Psoas muscle (tissue), 8 donors: Measurements from ENCODE around the gene TECPR1. TPM values are rescaled to one million over a fixed set of nuclear protein-coding genes. Genes with fewer than 3 reads are reported as not detected.
A peak's percentile ranks its signal among the peaks of the same experiment; 100 is the strongest.

ENCODE experiments used
- ATAC-seq, 4 donors: fragments of 200-7000 bp; cut with Tn5 transposase; one replicate each; pipeline ENCODE4 v1.9.1; 2020; ENCODE audit warnings: moderate library complexity in 3 of 4, mild to moderate bottlenecking in 2 of 4
- DNase-seq, 2 donors: peaks; one replicate each; pipeline ENCODE4 v3.0.0-alpha.2; 2020
- H3K27ac ChIP-seq: fragments of 200-600 bp; one replicate; pipeline ENCODE4 v1.8.0; 2022
- H3K27me3 ChIP-seq, 3 donors: fragments of 200-600 bp in 1 of 3; one replicate each; pipeline versions ENCODE4 v1.6.1 to v1.8.0; 2013 to 2022; ENCODE audit warnings: low read length in 2 of 3, mild to moderate bottlenecking in 2 of 3, moderate library complexity in 1 of 3; ENCODE audit not compliant: insufficient read depth in 3 of 3
- H3K36me3 ChIP-seq, 2 donors: fragments of 200-600 bp in 1 of 2; one replicate each; pipeline versions ENCODE4 v1.6.1 to v1.8.0; 2013 to 2022; ENCODE audit warnings: low read depth in 1 of 2, mild to moderate bottlenecking in 1 of 2, moderate library complexity in 1 of 2; ENCODE audit not compliant: insufficient read depth in 1 of 2
- H3K4me1 ChIP-seq: fragments of 200-600 bp; one replicate; pipeline ENCODE4 v1.8.0; 2022
- H3K4me3 ChIP-seq: fragments of 200-600 bp; one replicate; pipeline ENCODE4 v1.8.0; 2022; ENCODE audit warnings: mild to moderate bottlenecking
- H3K9me3 ChIP-seq: fragments of 200-600 bp; one replicate; pipeline ENCODE4 v1.8.0; 2022
- CTCF ChIP-seq: fragments of 200-600 bp; IDR thresholded peaks from one replicate; pipeline ENCODE4 v1.8.0; 2022; ENCODE audit warnings: antibody characterized with exemption
- WGBS, 3 donors: extraction: QIAGEN DNeasy Blood & Tissue Kit; methylation state at CpG; one replicate each; pipeline versions ENCODE4 v1.1.6 to v1.1.7; 2013; 5-methylcytosine and 5-hydroxymethylcytosine counted together
- intact Hi-C, 2 donors: fragments of 100-400 bp; cut with DNase I; formaldehyde crosslinking; loops; one replicate each; pipeline versions ENCODE4 v1.11.0 to v1.14.2; 2022
- long read RNA-seq, 2 donors: library from polyadenylated mRNA; unstranded; transcript quantifications; one replicate each; pipeline ENCODE4 v2.0.0, GENCODE V29; 2021
- polyA plus RNA-seq, 3 donors: library from polyadenylated mRNA; stranded (reverse); fragments of 200-250 nt; gene quantifications; one replicate each; pipeline ENCODE4 v1.2.3, GENCODE V29; 2013
- total RNA-seq, 4 donors: library from RNA; stranded (reverse); fragmentation: NEBNext Ultra II Directional in 2 of 4; extraction: Animal tissue kit (Norgen Biotek cat#: 25700) in 2 of 4; gene quantifications; one replicate each; pipeline versions ENCODE4 v1.2.1 to v1.2.4, GENCODE V29; 2021 to 2023
- donor health status: healthy with polysubstance abuse.
- donor health status: DM: no; HTN: no; CAD: no; lungs with moderate emphysema.
- donor health status: Bipolar disorder and iron deficiency.
- donor health status: healthy.
- donor health status: DM: yes; HTN: yes; CAD: no.
- donor health status: DM: no; HTN: no; CAD: no.
- donor health status: DM: no; HTN: no; CAD: no.
- donor health status: DM: yes; HTN: yes; CAD: no.

Gene TECPR1
- total RNA-seq, result 10 to 100 TPM in 3 of 4 donors, 1 to 10 TPM in 1; 10.0 to 23.0 (median 18.6) TPM
- polyA plus RNA-seq, result 10 to 100 TPM in 2 of 3 donors, 1 to 10 TPM in 1; 7.0 to 14.5 (median 14.0) TPM
- long read RNA-seq, donor 1, full-length matches to known transcripts, result 6 of 34 reads
- long read RNA-seq, donor 1, partial matches to known transcripts, result 12 of 34 reads
- long read RNA-seq, donor 1, other reads (novel, unspliced or antisense), result 16 of 34 reads
- long read RNA-seq, donor 2, full-length matches to known transcripts, result 9 of 48 reads
- long read RNA-seq, donor 2, partial matches to known transcripts, result 18 of 48 reads
- long read RNA-seq, donor 2, other reads (novel, unspliced or antisense), result 21 of 48 reads

- TF ChIP-seq CTCF, result no peak
- intact Hi-C loops, result loop anchor here in 1 of 2 donors (1.0 to 2.0 kb wide), 2 partner anchors 29 to 32 kb away; partner anchors contain the start of gene BRI3
- H3K27ac ChIP-seq, result peak within 1 kb of the TSS; percentile 84
- H3K4me3 ChIP-seq, result peak within 1 kb of the TSS; percentile 84
- H3K4me1 ChIP-seq, result peaks cover 17% of the 10 kb centered on the region
- no peaks in the 10 kb centered on the region for H3K27me3 ChIP-seq
- no peaks in the 10 kb centered on the region for H3K9me3 ChIP-seq
- peaks cover 0 to 19% of the 10 kb centered on the region in 2 donors for H3K36me3 ChIP-seq
- DNase-seq, result peak; percentile 97 to 98
- 0 to 1% (median 0%) methylated on average over 43 to 69 of the region's 69 CpGs for WGBS, 3 donors
- ATAC-seq, result peak; percentile 99 to 100 (median 100)
Measured at GRCh38 chr7:98251601-98252424, at the start of gene TECPR1. TSS of gene TECPR1 (minus strand) at chr7:98252232. CDS start at chr7:98246146, 6,086 bp downstream.

GRCh38 chr7:98300595-98301372 lies 48.8 kb upstream of the TECPR1 start:
- H3K4me1 ChIP-seq, result no peaks in the 10 kb centered on the region
- H3K4me3 ChIP-seq, result no peak overlapping the region
- ATAC-seq (no peak), DNase-seq (peak in 1 of 2 donors; percentile 44)
- TF ChIP-seq CTCF, result no peak
- H3K9me3 ChIP-seq, result no peaks in the 10 kb centered on the region
- WGBS, 3 donors, result 87 to 92% (median 90%) methylated on average over 25 to 26 of the region's 26 CpGs
- H3K27ac ChIP-seq, result no peak overlapping the region
- H3K36me3 ChIP-seq, result peaks cover 0 to 16% of the 10 kb centered on the region in 2 donors
- H3K27me3 ChIP-seq, result no peaks in the 10 kb centered on the region
- intact Hi-C loops, result no loop called here

DNA sequence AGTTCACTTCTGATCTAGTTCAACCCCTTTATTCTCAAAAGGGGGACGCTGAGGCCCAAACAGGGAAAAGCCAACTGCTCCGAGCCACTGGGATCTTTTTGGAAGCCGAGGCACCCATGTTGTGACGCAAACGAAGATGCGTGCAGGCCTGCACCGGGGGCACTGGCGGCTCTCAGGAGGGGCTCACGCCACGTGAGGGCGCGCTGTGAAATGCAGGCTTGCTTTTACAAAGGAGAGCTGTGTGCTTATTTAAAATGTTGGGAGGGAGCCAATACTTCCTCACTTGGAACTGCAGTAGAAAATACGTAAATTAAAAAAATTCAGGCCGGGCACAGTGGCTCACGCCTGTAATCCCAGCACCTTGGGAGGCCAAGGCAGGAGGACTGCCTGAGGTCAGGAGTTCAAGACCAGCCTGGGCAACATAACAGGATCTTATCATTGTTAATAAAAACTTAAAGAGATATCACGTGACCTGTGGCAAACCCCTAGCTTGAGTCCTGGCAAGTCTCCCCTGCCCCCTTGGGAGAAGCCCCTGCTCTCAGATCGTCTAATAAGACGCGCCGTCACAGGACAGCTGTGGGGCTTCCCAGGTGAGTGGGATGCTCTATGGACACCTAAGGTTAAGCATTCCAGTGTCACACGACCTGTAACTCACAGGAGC lies 45.7 kb upstream of the TECPR1 start:
- WGBS, 3 donors, result 76 to 77% (median 76%) methylated on average over 21 of the region's 21 CpGs

More for the DNA sequence above, 45.7 kb upstream of the TECPR1 start:
- no peak for TF ChIP-seq CTCF
- H3K27me3 ChIP-seq, result no peaks in the 10 kb centered on the region
- peaks cover 11% of the 10 kb centered on the region for H3K4me1 ChIP-seq
- H3K36me3 ChIP-seq, result peaks cover 0 to 33% of the 10 kb centered on the region in 2 donors
- intact Hi-C loops, result loop anchor here in 1 of 2 donors (5.0 kb wide), 1 partner anchor 105 kb away; the partner anchor contains the start of gene BAIAP2L1
- H3K4me3 ChIP-seq, result no peak overlapping the region
- no peaks in the 10 kb centered on the region for H3K9me3 ChIP-seq
- ATAC-seq, result no peak
- peak in 1 of 2 donors; percentile 54 for DNase-seq
- H3K27ac ChIP-seq, result no peak overlapping the region
